BJ (cell line): ENCODE results near the gene RNF19B. TPM values are rescaled to one million over a fixed set of nuclear protein-coding genes. Genes with fewer than 3 reads are reported as not detected.

Experiments used
- CTCF ChIA-PET: fragments of 350-600 bp; formaldehyde crosslinking; extraction: SDS; loops from one replicate; lab custom pipeline; 2021; ENCODE audit warnings: antibody characterized with exemption, inconsistent platforms; lab: Yijun Ruan, JAX
- POLR2A ChIA-PET: fragments of 300-600 bp; sonication (Branson Sonifier 250); formaldehyde crosslinking; extraction: SDS; loops from one replicate; lab custom pipeline; 2021; ENCODE audit warnings: antibody characterized with exemption; lab: Charles Lee
- DNase-seq: peaks from one replicate; pipeline ENCODE4 v3.0.0-alpha.2; 2011; ENCODE audit warnings: low read depth
- H3K27me3 ChIP-seq: 2 replicates; pipeline ENCODE4 v1.6.0; 2011; ENCODE audit warnings: low read length; ENCODE audit not compliant: control insufficient read depth, insufficient read depth
- H3K36me3 ChIP-seq: 2 replicates; pipeline ENCODE4 v1.5.1; 2011; ENCODE audit warnings: low read length; ENCODE audit not compliant: control insufficient read depth, insufficient read depth
- H3K4me3 ChIP-seq: 2 replicates; pipeline ENCODE4 v1.5.1; 2011; ENCODE audit warnings: low read depth, mild to moderate bottlenecking, control low read depth, low read length
- CTCF ChIP-seq: IDR thresholded peaks from 2 replicates; pipeline ENCODE4 v1.5.1; 2011; ENCODE audit warnings: low read depth, mild to moderate bottlenecking, control low read depth, inconsistent platforms, low read length, moderate library complexity; ENCODE audit not compliant: insufficient read depth
- polyA plus RNA-seq: library from polyadenylated mRNA; depleted of rRNA; stranded (reverse); fragments of >200 nt; gene quantifications from 2 replicates; pipeline ENCODE4 v1.2.3, GENCODE V29; 2011

RNF19B gene
- polyA plus RNA-seq, 1 experiment, result 8.2 TPM

DNA sequence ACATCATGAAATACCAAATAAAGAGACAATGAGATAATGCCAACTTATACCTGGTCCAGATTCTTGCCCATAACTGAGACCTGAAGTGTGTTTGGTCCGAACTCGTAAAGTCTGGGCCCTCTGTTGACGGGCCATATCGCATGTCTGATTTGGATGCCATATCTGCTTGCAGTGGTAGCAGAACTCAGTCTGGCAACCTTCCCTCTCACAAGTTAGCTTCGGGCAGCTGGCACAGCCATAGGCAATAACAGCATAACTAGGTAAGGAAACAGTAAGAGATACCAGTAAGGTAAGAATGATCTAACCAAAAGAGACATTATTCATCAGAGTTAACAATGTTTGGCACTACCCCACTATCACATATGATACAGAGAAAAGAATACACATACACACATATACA lies 15.1 kb downstream of the RNF19B start:
- Histone ChIP-seq H3K4me3 (no peak overlapping the region), H3K36me3 (peaks cover 3% of the 10 kb centered on the region), H3K27me3 (no peaks in the 10 kb centered on the region)
- no peak for DNase-seq
- ChIA-PET POLR2A (no interaction called here), CTCF (interaction anchor here (2.3 kb wide), 1 partner anchor 57 kb away, joined by 9 read pairs; no protein-coding TSS in a partner anchor)
- TF ChIP-seq CTCF, result no peak

DNA sequence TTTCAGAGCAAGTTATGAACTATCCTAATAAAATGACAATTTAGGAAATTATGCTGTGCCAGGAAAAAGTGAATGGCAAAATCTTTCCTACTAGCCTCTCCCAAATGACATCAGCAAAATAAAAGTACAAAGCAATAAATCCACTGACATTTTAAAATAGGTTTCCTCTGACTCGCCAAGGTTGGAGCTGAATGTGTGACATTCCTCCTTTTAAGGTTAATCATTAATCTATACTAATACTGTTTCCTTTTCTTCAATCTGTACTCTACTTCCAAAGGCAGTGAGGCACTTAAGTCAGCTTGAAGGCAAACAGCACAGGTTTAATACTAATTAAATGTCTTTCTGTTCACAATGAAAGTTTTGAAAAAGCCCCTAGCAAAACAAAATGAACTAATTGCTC lies 15.7 kb downstream of the RNF19B start:
- no peaks in the 10 kb centered on the region for H3K27me3 ChIP-seq
- ChIA-PET CTCF (interaction anchor here (2.3 kb wide), 1 partner anchor 58 kb away, joined by 9 read pairs; no protein-coding TSS in a partner anchor), POLR2A (no interaction called here)
- no peak overlapping the region for H3K4me3 ChIP-seq
- DNase-seq, result no peak
- H3K36me3 ChIP-seq, result peaks cover 3% of the 10 kb centered on the region
- TF ChIP-seq CTCF, result no peak

DNA sequence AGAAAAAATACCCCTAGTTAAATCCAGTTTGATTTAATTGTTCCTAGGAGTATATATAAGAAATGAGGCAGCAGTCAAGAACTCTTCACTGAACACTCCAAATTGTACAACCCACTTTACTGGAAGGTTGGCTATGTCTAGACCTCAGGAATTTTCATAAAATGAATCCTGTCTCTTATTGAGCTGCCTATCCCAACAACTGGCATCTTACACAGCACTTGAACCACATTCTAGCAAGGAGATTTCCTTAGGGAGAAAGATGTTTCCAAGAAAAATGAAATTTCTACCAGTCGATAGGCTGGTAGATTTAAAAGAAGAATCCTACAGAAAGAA lies 16.3 kb downstream of the RNF19B start:
- no peak for DNase-seq
- POLR2A ChIA-PET, result no interaction called here

DNA sequence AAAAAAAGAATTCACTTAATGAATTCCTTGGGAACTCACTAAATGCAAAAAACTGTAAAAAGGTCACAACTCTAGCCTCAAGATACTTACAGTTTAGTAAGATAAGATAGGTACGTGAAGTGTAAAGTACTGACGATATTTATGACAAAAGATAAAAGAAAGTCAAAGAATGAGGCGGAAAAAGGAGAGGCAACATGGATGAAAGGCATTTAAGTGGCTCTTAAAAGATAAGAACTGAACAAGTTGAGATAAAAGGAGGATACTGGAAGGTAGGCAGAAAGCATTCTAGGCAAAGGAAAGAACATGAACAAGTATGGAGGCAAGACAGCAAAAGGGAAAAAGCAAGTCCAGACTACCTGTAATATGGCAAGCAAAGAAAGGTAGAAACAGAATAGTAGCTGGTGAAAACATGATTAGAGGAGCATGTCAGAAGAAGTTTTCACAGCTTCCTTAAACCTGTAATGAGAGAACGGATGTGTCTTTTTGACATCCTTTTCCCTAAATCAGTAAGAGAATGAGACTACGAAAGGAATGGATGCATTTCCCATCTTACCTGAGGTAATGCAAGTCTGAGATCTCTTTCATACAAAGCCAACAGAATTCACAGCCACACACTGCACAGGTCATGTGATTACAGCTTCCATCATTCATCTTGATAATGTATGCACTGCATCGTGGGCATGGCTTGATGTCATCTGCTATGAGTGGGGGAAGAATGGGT lies 16.8 kb downstream of the RNF19B start:
- CTCF ChIA-PET, result interaction anchor here (2.3 kb wide), 1 partner anchor 59 kb away, joined by 9 read pairs; no protein-coding TSS in a partner anchor
- no peaks in the 10 kb centered on the region for H3K27me3 ChIP-seq
- POLR2A ChIA-PET, result no interaction called here
- no peak for TF ChIP-seq CTCF
- no peak overlapping the region for H3K4me3 ChIP-seq
- peaks cover 3% of the 10 kb centered on the region for H3K36me3 ChIP-seq
- no peak for DNase-seq

More for the DNA sequence above, 16.3 kb downstream of the RNF19B start:
- Histone ChIP-seq H3K27me3 (no peaks in the 10 kb centered on the region), H3K4me3 (no peak overlapping the region), H3K36me3 (peaks cover 3% of the 10 kb centered on the region)
- no peak for TF ChIP-seq CTCF
- CTCF ChIA-PET, result interaction anchor here (2.3 kb wide), 1 partner anchor 58 kb away, joined by 9 read pairs; no protein-coding TSS in a partner anchor

DNA sequence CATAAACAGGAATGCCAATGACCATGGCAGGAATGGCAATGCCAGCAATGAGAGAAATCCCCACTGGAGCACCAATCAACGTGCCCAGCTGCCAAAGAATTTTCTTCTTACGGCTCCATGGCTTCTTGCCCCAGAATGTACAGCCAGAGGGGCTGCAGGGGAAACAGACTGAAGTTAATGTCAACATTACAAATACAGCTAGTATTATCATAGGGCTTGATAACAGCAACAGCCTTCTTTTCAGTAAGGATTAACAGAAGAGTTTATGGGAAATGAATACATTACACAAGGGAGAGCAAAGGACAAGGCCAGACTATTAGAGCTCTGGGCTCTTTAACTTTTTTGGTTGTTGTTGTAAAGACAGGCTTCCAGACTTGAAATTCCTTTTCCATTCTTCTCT lies 18.2 kb downstream of the RNF19B start:
- peaks cover 4% of the 10 kb centered on the region for H3K36me3 ChIP-seq
- no peak for TF ChIP-seq CTCF
- no peak overlapping the region for H3K4me3 ChIP-seq
- POLR2A ChIA-PET, result no interaction called here
- DNase-seq, result no peak
- no peaks in the 10 kb centered on the region for H3K27me3 ChIP-seq
- CTCF ChIA-PET, result interaction anchor here (1.2 to 1.3 kb wide), 2 partner anchors 13 to 61 kb away, joined by 4 to 5 read pairs; no protein-coding TSS in a partner anchor
